Activated T-helper 2 cell treated with anti-CD3 and anti-CD28 coated beads, Interferon-gamma antibody, Interleukin-2, Interleukin-4, amounts not matched to agents 10 μg/mL and 5 μg/mL and 100 μg/mL, durations not matched to agents 14 hours and 24 hours and 36 hours (primary cell): ENCODE data around the gene OVAAL. TPM values are rescaled to one million over a fixed set of nuclear protein-coding genes. Genes with fewer than 3 reads are reported as not detected.

Experiments used
- DNase-seq: peaks from one replicate; pipeline ENCODE4 v3.0.0; 2021; ENCODE audit warnings: low spot score
- H3K27ac Mint-ChIP-seq: one replicate; pipeline ENCODE4 v1.8.0; 2021; ENCODE audit warnings: mixed read lengths
- H3K27me3 Mint-ChIP-seq: one replicate; pipeline ENCODE4 v1.8.0; 2021; ENCODE audit warnings: low read depth, mixed read lengths
- H3K36me3 Mint-ChIP-seq: one replicate; pipeline ENCODE4 v1.8.0; 2021; ENCODE audit warnings: low read depth, mixed read lengths
- H3K4me1 Mint-ChIP-seq: one replicate; pipeline ENCODE4 v1.8.0; 2021; ENCODE audit warnings: low read depth, mixed read lengths
- H3K4me3 Mint-ChIP-seq: one replicate; pipeline ENCODE4 v1.8.0; 2021; ENCODE audit warnings: low read depth, mild to moderate bottlenecking, moderate library complexity, mixed read lengths
- H3K9me3 Mint-ChIP-seq: one replicate; pipeline ENCODE4 v1.8.0; 2021; ENCODE audit warnings: mixed read lengths
- intact Hi-C: fragments of 100-400 bp; cut with micrococcal nuclease; formaldehyde crosslinking; loops from one replicate; pipeline ENCODE4 v1.15.1; 2023
- total RNA-seq: library from RNA; stranded (reverse); gene quantifications from 2 replicates; pipeline ENCODE4 v1.2.3, GENCODE V29; 2022

The OVAAL gene
- total RNA-seq, 1 donor from 2014 or later, result not detected

GRCh38 chr1:180566026-180566425 is 7.3 kb downstream of the OVAAL start:
- intact Hi-C loops, result no loop called here
- no peaks in the 10 kb centered on the region for H3K9me3 Mint-ChIP-seq
- H3K36me3 Mint-ChIP-seq, result no peaks in the 10 kb centered on the region
- H3K27me3 Mint-ChIP-seq, result peaks cover 13% of the 10 kb centered on the region
- H3K4me3 Mint-ChIP-seq, result no peak overlapping the region
- no peak for DNase-seq
- peaks cover 1% of the 10 kb centered on the region for H3K4me1 Mint-ChIP-seq
- H3K27ac Mint-ChIP-seq, result no peak overlapping the region

GRCh38 chr1:180566495-180566894 is 7.7 kb downstream of the OVAAL start:
- Mint-ChIP-seq H3K27ac (no peak overlapping the region), H3K36me3 (no peaks in the 10 kb centered on the region), H3K9me3 (peaks cover under 1% of the 10 kb centered on the region), H3K4me1 (peaks cover 5% of the 10 kb centered on the region), H3K4me3 (no peak overlapping the region), H3K27me3 (peaks cover 11% of the 10 kb centered on the region)
- intact Hi-C loops, result no loop called here
- no peak for DNase-seq

- intact Hi-C loops, result no loop called here
- Mint-ChIP-seq H3K27ac (no peak overlapping the region), H3K4me3 (no peak overlapping the region), H3K4me1 (peaks cover 17% of the 10 kb centered on the region), H3K36me3 (no peaks in the 10 kb centered on the region), H3K27me3 (peaks cover 11% of the 10 kb centered on the region), H3K9me3 (peaks cover 5% of the 10 kb centered on the region)
- no peak for DNase-seq
Measured at GRCh38 chr1:180567654-180568053, 8.9 kb downstream of the OVAAL start.

- H3K27me3 Mint-ChIP-seq, result peaks cover 11% of the 10 kb centered on the region
- peaks cover 22% of the 10 kb centered on the region for H3K4me1 Mint-ChIP-seq
- no peaks in the 10 kb centered on the region for H3K36me3 Mint-ChIP-seq
- intact Hi-C loops, result no loop called here
- peaks cover 5% of the 10 kb centered on the region for H3K9me3 Mint-ChIP-seq
- DNase-seq, result no peak
- H3K4me3 Mint-ChIP-seq, result no peak overlapping the region
- no peak overlapping the region for H3K27ac Mint-ChIP-seq
Measured at GRCh38 chr1:180568184-180568583, 9.4 kb downstream of the OVAAL start.

- peaks cover 24% of the 10 kb centered on the region for H3K4me1 Mint-ChIP-seq
- H3K36me3 Mint-ChIP-seq, result no peaks in the 10 kb centered on the region
- no peak overlapping the region for H3K4me3 Mint-ChIP-seq
- DNase-seq, result no peak
- H3K27me3 Mint-ChIP-seq, result peaks cover 5% of the 10 kb centered on the region
- peak overlapping the region; percentile 18 for H3K27ac Mint-ChIP-seq
- intact Hi-C loops, result no loop called here
- peaks cover 5% of the 10 kb centered on the region for H3K9me3 Mint-ChIP-seq
Measured at GRCh38 chr1:180571060-180571831, 12.5 kb downstream of the OVAAL start.

GRCh38 chr1:180571832-180572636 is 13.3 kb downstream of the OVAAL start:
- intact Hi-C loops, result loop anchor here (1.0 to 2.0 kb wide), 3 partner anchors 14 to 69 kb away; partner anchors contain the start of gene ACBD6
- no peak for DNase-seq
- peaks cover 24% of the 10 kb centered on the region for H3K4me1 Mint-ChIP-seq
- peaks cover 5% of the 10 kb centered on the region for H3K9me3 Mint-ChIP-seq
- H3K27ac Mint-ChIP-seq, result peak overlapping the region; percentile 18
- H3K36me3 Mint-ChIP-seq, result no peaks in the 10 kb centered on the region
- peak overlapping the region; percentile 0 for H3K4me3 Mint-ChIP-seq
- H3K27me3 Mint-ChIP-seq, result peaks cover 5% of the 10 kb centered on the region

- Mint-ChIP-seq H3K27ac (peak overlapping the region; percentile 18), H3K4me3 (no peak overlapping the region), H3K36me3 (no peaks in the 10 kb centered on the region), H3K9me3 (peaks cover 5% of the 10 kb centered on the region), H3K27me3 (peaks cover 1% of the 10 kb centered on the region), H3K4me1 (peaks cover 24% of the 10 kb centered on the region)
- DNase-seq, result no peak
- intact Hi-C loops, result loop anchor here (1.0 to 2.0 kb wide), 3 partner anchors 14 to 70 kb away; partner anchors contain the start of gene ACBD6
Measured at GRCh38 chr1:180572760-180573159, 14.0 kb downstream of the OVAAL start.

GRCh38 chr1:180574031-180574713 is 15.4 kb downstream of the OVAAL start:
- H3K4me3 Mint-ChIP-seq, result no peak overlapping the region
- no peak for DNase-seq
- no peak overlapping the region for H3K27ac Mint-ChIP-seq
- H3K36me3 Mint-ChIP-seq, result no peaks in the 10 kb centered on the region
- peaks cover 5% of the 10 kb centered on the region for H3K9me3 Mint-ChIP-seq
- peaks cover 24% of the 10 kb centered on the region for H3K4me1 Mint-ChIP-seq
- intact Hi-C loops, result no loop called here
- H3K27me3 Mint-ChIP-seq, result no peaks in the 10 kb centered on the region

GRCh38 chr1:180577361-180577760 is 18.6 kb downstream of the OVAAL start:
- Mint-ChIP-seq H3K27ac (no peak overlapping the region), H3K4me3 (no peak overlapping the region), H3K4me1 (peaks cover 10% of the 10 kb centered on the region), H3K9me3 (no peaks in the 10 kb centered on the region), H3K36me3 (no peaks in the 10 kb centered on the region), H3K27me3 (no peaks in the 10 kb centered on the region)
- DNase-seq, result no peak
- intact Hi-C loops, result no loop called here

GRCh38 chr1:180579961-180580611 is 21.3 kb downstream of the OVAAL start:
- intact Hi-C loops, result no loop called here
- H3K27me3 Mint-ChIP-seq, result no peaks in the 10 kb centered on the region
- H3K36me3 Mint-ChIP-seq, result no peaks in the 10 kb centered on the region
- no peak for DNase-seq
- H3K4me3 Mint-ChIP-seq, result no peak overlapping the region
- H3K9me3 Mint-ChIP-seq, result no peaks in the 10 kb centered on the region
- H3K4me1 Mint-ChIP-seq, result peaks cover 9% of the 10 kb centered on the region
- H3K27ac Mint-ChIP-seq, result no peak overlapping the region

GRCh38 chr1:180581635-180582039 is 22.9 kb downstream of the OVAAL start:
- Mint-ChIP-seq H3K36me3 (peaks cover 2% of the 10 kb centered on the region), H3K4me1 (peaks cover 22% of the 10 kb centered on the region)
- intact Hi-C loops, result no loop called here

GRCh38 chr1:180584869-180585268 is 26.1 kb downstream of the OVAAL start:
- Mint-ChIP-seq H3K4me1 (peaks cover 26% of the 10 kb centered on the region), H3K4me3 (peak overlapping the region; percentile 47), H3K9me3 (peaks cover 11% of the 10 kb centered on the region), H3K36me3 (peaks cover 7% of the 10 kb centered on the region), H3K27ac (peak overlapping the region; percentile 86), H3K27me3 (no peaks in the 10 kb centered on the region)
- intact Hi-C loops, result loop anchor here (5.0 kb wide), 1 partner anchor 47 kb away; the partner anchor contains the start of gene XPR1
- DNase-seq, result no peak

More at GRCh38 chr1:180581635-180582039, 22.9 kb downstream of the OVAAL start:
- Mint-ChIP-seq H3K27ac (no peak overlapping the region), H3K27me3 (no peaks in the 10 kb centered on the region), H3K9me3 (no peaks in the 10 kb centered on the region), H3K4me3 (no peak overlapping the region)
- no peak for DNase-seq
